GM19467 (cell line): ENCODE results near the gene BSPH1.
"Not testable (repeated sequence)": the region's sequence is repeated elsewhere in the genome, so short reads cannot be mapped to it uniquely, and the experiment has no call there.

ENCODE experiments used
- ATAC-seq: cut with Tn5 transposase; IDR thresholded peaks from one replicate; pipeline ENCODE4 v1.9.1; 2021; ENCODE audit warnings: mild to moderate bottlenecking, moderate library complexity; ENCODE audit not compliant: unreplicated experiment

BSPH1 gene

GRCh38 chr19:47928581-47928980, 63.4 kb downstream of the BSPH1 start:
- not testable (repeated sequence) for ATAC-seq

- not testable (repeated sequence) for ATAC-seq
Observed at GRCh38 chr19:47920107-47920506, 71.9 kb downstream of the BSPH1 start.
